Prostate gland (tissue), 2 donors: ENCODE data around the gene DPPA2. TPM values are rescaled to one million over a fixed set of nuclear protein-coding genes. Genes with fewer than 3 reads are reported as not detected.

ENCODE experiments used
- DNase-seq: peaks from one replicate; pipeline ENCODE4 v3.0.0-alpha.2; 2019; ENCODE audit warnings: low spot score
- H3K27ac ChIP-seq, 2 donors: fragments of 200-600 bp; sonication (generic); 2 replicates each; pipeline ENCODE4 v1.5.1; 2017 to 2019
- H3K27me3 ChIP-seq: fragments of 200-600 bp; sonication (generic); replicated peaks from 2 replicates; pipeline ENCODE4 v1.5.1; 2019; ENCODE audit not compliant: insufficient read depth
- H3K36me3 ChIP-seq, 2 donors: fragments of 200-600 bp; sonication (generic); 1 replicate in 1 of 2; 2 replicates in 1 of 2; pipeline versions ENCODE4 v1.5.1 to v1.8.1; 2017 to 2019
- H3K4me1 ChIP-seq: fragments of 200-600 bp; sonication (generic); replicated peaks from 2 replicates; pipeline ENCODE4 v1.5.1; 2019
- H3K4me3 ChIP-seq, 2 donors: fragments of 200-600 bp; sonication (generic); 2 replicates each; pipeline ENCODE4 v1.5.1; 2017 to 2019
- H3K9me3 ChIP-seq: fragments of 200-600 bp; sonication (generic); 2 replicates; pipeline ENCODE4 v1.5.1; 2017
- POLR2A ChIP-seq: fragments of 450-650 bp; IDR thresholded peaks from one replicate; pipeline ENCODE4 v1.6.1; 2016; ENCODE audit warnings: antibody characterized with exemption, mild to moderate bottlenecking
- POLR2AphosphoS5 ChIP-seq: sonication (generic); formaldehyde crosslinking; IDR thresholded peaks from one replicate; pipeline ENCODE4 v1.6.1; 2017; ENCODE audit warnings: antibody characterized with exemption
- WGBS: methylation state at CpG from one replicate; pipeline ENCODE4 v1.1.5; 2018; 5-methylcytosine and 5-hydroxymethylcytosine counted together
- intact Hi-C: fragments of 100-400 bp; cut with DNase I; formaldehyde crosslinking; loops from one replicate; pipeline ENCODE4 v1.14.2; 2022
- total RNA-seq, 2 donors: library from RNA; depleted of rRNA; stranded (reverse); fragments of >200 nt; gene quantifications; one replicate each; pipeline ENCODE4 v1.1.0, GENCODE V29; 2016
- TF ChIP-seq, protein P1 (sequence below), 4 experiments: fragments of 200-600 bp in 2 of 4; fragments of 450-650 bp in 2 of 4; sonication (generic) in 2 of 4; IDR thresholded peaks; 1 replicate in 3 of 4; 2 replicates in 1 of 4; pipeline ENCODE4 v1.5.1; 2016 to 2019; ENCODE audit warnings: antibody characterized with exemption in 4 of 4, mild to moderate bottlenecking in 2 of 4, moderate library complexity in 2 of 4

DPPA2 gene
- total RNA-seq, 2 donors from 2014 or later = 2.1 TPM; not detected in 1

DNA sequence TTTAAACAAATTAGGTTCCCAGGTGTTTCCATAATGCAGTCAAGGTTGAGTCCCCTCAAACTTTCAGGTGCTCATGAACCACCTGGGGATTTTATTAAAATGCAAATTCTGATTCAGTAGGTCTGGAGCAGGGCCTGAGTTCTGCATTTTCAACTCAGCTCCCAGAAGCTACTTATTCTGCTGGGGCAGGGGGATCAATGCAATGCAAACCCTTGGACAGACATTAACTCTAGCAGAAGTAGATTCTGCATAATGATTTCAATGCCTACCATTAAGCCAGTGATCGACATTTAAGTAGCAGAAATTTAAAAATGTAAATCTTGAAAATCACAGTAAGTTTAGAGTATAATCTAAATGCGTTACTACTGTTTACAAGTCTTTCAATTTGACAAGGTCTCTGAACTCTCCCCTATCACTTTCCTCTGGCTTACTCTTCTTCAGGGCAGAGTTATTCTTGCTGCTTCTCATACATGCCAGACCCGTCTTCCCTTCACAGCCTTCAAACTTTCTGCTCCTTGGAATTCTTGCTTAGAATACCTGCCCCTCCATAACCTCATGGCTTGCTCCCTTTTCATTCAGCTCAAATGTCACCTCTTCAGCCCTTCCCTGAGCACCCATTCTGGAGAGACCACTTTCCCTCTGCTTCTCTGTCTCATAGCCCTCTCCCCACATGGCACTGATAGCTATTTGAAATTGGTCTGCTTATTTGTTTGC is 40.3 kb upstream of the DPPA2 start:
- no peak overlapping the region for H3K4me3 ChIP-seq
- 92% methylated on average over 3 of the region's 3 CpGs for WGBS
- no peaks in the 10 kb centered on the region for H3K4me1 ChIP-seq

DNA sequence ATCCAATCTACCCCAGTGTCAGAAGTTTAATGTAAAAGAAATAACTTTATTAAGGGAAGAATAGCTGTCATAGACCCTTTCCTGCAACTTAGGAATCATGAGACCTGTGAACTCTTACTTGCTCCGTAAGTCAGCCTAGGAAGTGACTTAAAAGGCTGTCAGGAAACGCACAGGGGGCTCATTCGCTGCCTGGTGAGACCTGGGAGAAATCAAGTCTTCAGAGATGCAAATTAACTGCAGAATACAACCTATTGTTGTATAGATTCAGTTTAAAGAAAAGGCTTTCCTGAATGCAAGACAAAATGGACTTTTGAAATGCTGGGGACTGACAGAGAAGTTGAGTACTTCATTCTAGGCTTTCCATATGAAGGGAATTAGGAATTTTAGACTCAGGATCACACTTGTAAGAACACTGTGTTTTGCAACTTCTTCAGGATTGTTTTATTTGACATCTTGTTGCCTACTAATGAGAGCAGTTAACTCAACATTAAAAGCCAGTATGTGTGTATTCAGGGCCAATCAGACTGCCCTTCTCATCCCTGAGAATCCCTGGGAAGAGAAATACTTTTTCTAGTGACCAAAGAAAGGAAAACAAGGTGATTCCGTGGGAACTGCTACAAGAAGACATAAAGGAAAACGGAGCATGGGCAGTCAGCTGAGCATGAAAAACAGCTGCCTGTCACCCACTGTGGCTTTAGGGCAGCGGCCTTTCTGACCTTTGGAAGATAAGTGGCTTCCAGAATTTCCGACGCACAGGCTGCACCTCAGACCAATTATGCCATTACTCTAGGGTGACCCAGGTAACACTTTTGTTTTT is 39.5 kb upstream of the DPPA2 start:
- TF ChIP-seq, protein P1, sequence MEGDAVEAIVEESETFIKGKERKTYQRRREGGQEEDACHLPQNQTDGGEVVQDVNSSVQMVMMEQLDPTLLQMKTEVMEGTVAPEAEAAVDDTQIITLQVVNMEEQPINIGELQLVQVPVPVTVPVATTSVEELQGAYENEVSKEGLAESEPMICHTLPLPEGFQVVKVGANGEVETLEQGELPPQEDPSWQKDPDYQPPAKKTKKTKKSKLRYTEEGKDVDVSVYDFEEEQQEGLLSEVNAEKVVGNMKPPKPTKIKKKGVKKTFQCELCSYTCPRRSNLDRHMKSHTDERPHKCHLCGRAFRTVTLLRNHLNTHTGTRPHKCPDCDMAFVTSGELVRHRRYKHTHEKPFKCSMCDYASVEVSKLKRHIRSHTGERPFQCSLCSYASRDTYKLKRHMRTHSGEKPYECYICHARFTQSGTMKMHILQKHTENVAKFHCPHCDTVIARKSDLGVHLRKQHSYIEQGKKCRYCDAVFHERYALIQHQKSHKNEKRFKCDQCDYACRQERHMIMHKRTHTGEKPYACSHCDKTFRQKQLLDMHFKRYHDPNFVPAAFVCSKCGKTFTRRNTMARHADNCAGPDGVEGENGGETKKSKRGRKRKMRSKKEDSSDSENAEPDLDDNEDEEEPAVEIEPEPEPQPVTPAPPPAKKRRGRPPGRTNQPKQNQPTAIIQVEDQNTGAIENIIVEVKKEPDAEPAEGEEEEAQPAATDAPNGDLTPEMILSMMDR (IDR thresholded peaks at IDR 0.05) = no peak
- no peak for TF ChIP-seq POLR2A
- TF ChIP-seq POLR2AphosphoS5 = no peak
- DNase-seq = no peak
- H3K27ac ChIP-seq = no peak overlapping the region
- no peaks in the 10 kb centered on the region for H3K36me3 ChIP-seq
- no peak overlapping the region for H3K4me3 ChIP-seq
- H3K4me1 ChIP-seq = no peaks in the 10 kb centered on the region
- H3K27me3 ChIP-seq = no peaks in the 10 kb centered on the region
- 73% methylated on average over 8 of the region's 8 CpGs for WGBS
- intact Hi-C loops = no loop called here
- no peaks in the 10 kb centered on the region for H3K9me3 ChIP-seq

More for the DNA sequence above, 40.3 kb upstream of the DPPA2 start:
- DNase-seq = no peak
- Histone ChIP-seq H3K9me3 (no peaks in the 10 kb centered on the region), H3K27ac (no peak overlapping the region), H3K27me3 (no peaks in the 10 kb centered on the region), H3K36me3 (no peaks in the 10 kb centered on the region)
- TF ChIP-seq, protein P1 (IDR thresholded peaks at IDR 0.05) = no peak
- TF ChIP-seq POLR2A (no peak), POLR2AphosphoS5 (no peak)
- intact Hi-C loops = no loop called here

DNA sequence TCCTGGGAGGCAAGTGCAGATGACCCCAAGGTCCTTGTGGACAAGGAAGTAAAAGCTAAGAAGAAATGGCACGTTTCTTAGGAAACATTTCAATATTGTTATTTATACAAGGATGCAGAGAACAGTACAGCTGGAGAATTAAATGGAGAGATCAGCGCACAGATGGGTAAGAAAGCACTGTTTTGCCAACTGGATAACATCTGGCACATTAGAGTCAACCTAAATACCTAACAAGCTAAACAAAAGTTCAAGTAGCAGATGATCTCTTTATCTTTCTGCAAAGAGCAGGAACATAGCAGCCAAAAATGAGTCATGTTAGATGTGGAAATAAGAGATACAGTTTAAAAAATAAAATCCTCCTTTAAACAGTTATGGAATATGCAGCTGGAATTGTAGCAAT is 36.7 kb upstream of the DPPA2 start:
- Histone ChIP-seq H3K36me3 (no peaks in the 10 kb centered on the region), H3K27ac (no peak overlapping the region), H3K9me3 (no peaks in the 10 kb centered on the region), H3K4me1 (no peaks in the 10 kb centered on the region), H3K4me3 (no peak overlapping the region), H3K27me3 (no peaks in the 10 kb centered on the region)
- TF ChIP-seq POLR2A (no peak), POLR2AphosphoS5 (no peak)
- TF ChIP-seq, protein P1 (IDR thresholded peaks at IDR 0.05) = no peak
- 42% methylated on average over 2 of the region's 2 CpGs for WGBS
- DNase-seq = no peak
- intact Hi-C loops = no loop called here

DNA sequence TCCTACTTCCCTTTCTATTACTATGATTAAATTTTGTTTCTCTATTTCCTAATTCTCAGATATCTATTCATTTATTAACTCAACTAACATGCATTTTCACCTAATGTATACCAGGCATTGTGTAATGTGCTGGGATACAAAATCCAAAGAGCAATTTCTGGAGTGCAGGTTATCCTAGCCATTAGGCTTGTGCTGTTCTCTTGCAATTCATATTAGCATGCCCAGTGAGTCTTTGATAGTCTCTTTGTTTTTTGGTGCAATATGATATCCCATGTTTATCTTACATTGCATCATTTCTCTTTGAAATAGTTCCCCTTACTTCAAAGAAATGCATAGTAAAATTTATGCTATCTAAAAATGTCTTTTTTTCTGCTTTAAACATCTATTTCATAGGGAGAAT is 34.9 kb upstream of the DPPA2 start:
- TF ChIP-seq, protein P1 (IDR thresholded peaks at IDR 0.05) = no peak
- no peak for TF ChIP-seq POLR2AphosphoS5
- TF ChIP-seq POLR2A = no peak
- Histone ChIP-seq H3K27ac (no peak overlapping the region), H3K4me1 (no peaks in the 10 kb centered on the region), H3K4me3 (no peak overlapping the region), H3K27me3 (no peaks in the 10 kb centered on the region), H3K9me3 (no peaks in the 10 kb centered on the region), H3K36me3 (no peaks in the 10 kb centered on the region)
- intact Hi-C loops = no loop called here
- DNase-seq = no peak
